ENCODE results near the gene STX4.

DNA sequence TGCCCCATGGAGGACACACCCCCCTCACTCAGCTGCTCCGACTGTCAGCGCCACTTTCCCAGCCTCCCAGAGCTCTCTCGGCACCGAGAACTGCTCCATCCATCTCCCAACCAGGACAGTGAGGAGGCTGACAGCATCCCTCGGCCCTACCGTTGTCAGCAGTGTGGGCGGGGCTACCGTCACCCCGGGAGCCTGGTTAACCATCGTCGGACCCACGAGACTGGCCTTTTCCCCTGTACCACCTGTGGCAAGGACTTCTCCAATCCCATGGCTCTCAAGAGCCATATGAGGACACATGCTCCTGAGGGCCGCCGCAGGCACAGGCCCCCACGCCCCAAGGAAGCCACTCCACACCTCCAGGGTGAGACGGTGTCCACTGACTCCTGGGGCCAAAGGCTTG is 43.0 kb downstream of the STX4 start:
- TF ChIP-seq EZH2phosphoT487 (IDR thresholded peaks at IDR 0.05; ENCODE audit: borderline replicate concordance) = no peak
- TF ChIP-seq, protein P1, sequence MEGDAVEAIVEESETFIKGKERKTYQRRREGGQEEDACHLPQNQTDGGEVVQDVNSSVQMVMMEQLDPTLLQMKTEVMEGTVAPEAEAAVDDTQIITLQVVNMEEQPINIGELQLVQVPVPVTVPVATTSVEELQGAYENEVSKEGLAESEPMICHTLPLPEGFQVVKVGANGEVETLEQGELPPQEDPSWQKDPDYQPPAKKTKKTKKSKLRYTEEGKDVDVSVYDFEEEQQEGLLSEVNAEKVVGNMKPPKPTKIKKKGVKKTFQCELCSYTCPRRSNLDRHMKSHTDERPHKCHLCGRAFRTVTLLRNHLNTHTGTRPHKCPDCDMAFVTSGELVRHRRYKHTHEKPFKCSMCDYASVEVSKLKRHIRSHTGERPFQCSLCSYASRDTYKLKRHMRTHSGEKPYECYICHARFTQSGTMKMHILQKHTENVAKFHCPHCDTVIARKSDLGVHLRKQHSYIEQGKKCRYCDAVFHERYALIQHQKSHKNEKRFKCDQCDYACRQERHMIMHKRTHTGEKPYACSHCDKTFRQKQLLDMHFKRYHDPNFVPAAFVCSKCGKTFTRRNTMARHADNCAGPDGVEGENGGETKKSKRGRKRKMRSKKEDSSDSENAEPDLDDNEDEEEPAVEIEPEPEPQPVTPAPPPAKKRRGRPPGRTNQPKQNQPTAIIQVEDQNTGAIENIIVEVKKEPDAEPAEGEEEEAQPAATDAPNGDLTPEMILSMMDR (conservative IDR thresholded peaks at IDR 0.05; ENCODE audit: low read length) = no peak
